H9 (cell line): ENCODE results near the gene ATRN. TPM values are rescaled to one million over a fixed set of nuclear protein-coding genes. Genes with fewer than 3 reads are reported as not detected.
A peak's percentile ranks its signal among the peaks of the same experiment; 100 is the strongest.

Experiments
- DNase-seq: peaks from one replicate; pipeline ENCODE4 v3.0.0-alpha.2; 2017
- H2AFZ ChIP-seq: one replicate; pipeline ENCODE4 v1.6.1; 2013; ENCODE audit warnings: mild to moderate bottlenecking, low read length, control low read depth, moderate library complexity
- H2AK5ac ChIP-seq: 2 replicates; pipeline ENCODE4 v1.6.1; 2013; ENCODE audit warnings: low read length, control low read depth, mixed read lengths; ENCODE audit not compliant: insufficient read length
- H2BK120ac ChIP-seq: one replicate; pipeline ENCODE4 v1.6.1; 2013; ENCODE audit warnings: low read depth, mild to moderate bottlenecking, low read length, control low read depth, inconsistent platforms; ENCODE audit not compliant: poor library complexity, severe bottlenecking
- H2BK12ac ChIP-seq: 2 replicates; pipeline ENCODE4 v1.6.1; 2013; ENCODE audit warnings: low read length, control low read depth, mixed read lengths, low read depth; ENCODE audit not compliant: insufficient read length
- H2BK15ac ChIP-seq: 2 replicates; pipeline ENCODE4 v1.6.1; 2013; ENCODE audit warnings: low read depth, low read length, control low read depth
- H2BK20ac ChIP-seq: one replicate; pipeline ENCODE4 v1.6.1; 2013; ENCODE audit warnings: low read depth, mild to moderate bottlenecking, low read length, control low read depth, inconsistent platforms; ENCODE audit not compliant: poor library complexity, severe bottlenecking
- H2BK5ac ChIP-seq: 2 replicates; pipeline ENCODE4 v1.6.1; 2013; ENCODE audit warnings: low read length, control low read depth, mixed read lengths; ENCODE audit not compliant: insufficient read length
- H3K14ac ChIP-seq: 2 replicates; pipeline ENCODE4 v1.6.1; 2013; ENCODE audit warnings: low read length, control low read depth; ENCODE audit not compliant: insufficient read depth
- H3K18ac ChIP-seq: 2 replicates; pipeline ENCODE4 v1.6.1; 2013; ENCODE audit warnings: low read depth, mild to moderate bottlenecking, mixed read lengths, low read length, control low read depth; ENCODE audit not compliant: insufficient read length
- H3K23ac ChIP-seq: 2 replicates; pipeline ENCODE4 v1.6.1; 2013; ENCODE audit warnings: low read length, control low read depth, mixed read lengths, low read depth; ENCODE audit not compliant: insufficient read length
- H3K23me2 ChIP-seq: 2 replicates; pipeline ENCODE4 v1.6.1; 2013; ENCODE audit warnings: low read depth, mild to moderate bottlenecking, mixed read lengths, low read length, control low read depth; ENCODE audit not compliant: insufficient read length, poor library complexity, severe bottlenecking
- H3K27ac ChIP-seq: 2 replicates; pipeline ENCODE4 v1.5.1; 2013; ENCODE audit warnings: low read length, control low read depth, mixed read lengths, low read depth; ENCODE audit not compliant: insufficient read length
- H3K27me3 ChIP-seq: 2 replicates; pipeline ENCODE4 v1.6.1; 2013; ENCODE audit warnings: low read length, control low read depth, inconsistent platforms; ENCODE audit not compliant: insufficient read depth
- H3K4ac ChIP-seq: 2 replicates; pipeline ENCODE4 v1.6.1; 2013; ENCODE audit warnings: low read depth, mild to moderate bottlenecking, control low read depth, inconsistent platforms, low read length, moderate library complexity
- H3K4me1 ChIP-seq: 2 replicates; pipeline ENCODE4 v1.6.1; 2013; ENCODE audit warnings: low read length, control low read depth, inconsistent platforms; ENCODE audit not compliant: insufficient read depth
- H3K4me2 ChIP-seq: 2 replicates; pipeline ENCODE4 v1.6.1; 2013; ENCODE audit warnings: low read length, control low read depth, mixed read lengths; ENCODE audit not compliant: insufficient read length, insufficient read depth
- H3K56ac ChIP-seq: 2 replicates; pipeline ENCODE4 v1.6.1; 2013; ENCODE audit warnings: low read depth, mild to moderate bottlenecking, mixed read lengths, low read length, control low read depth; ENCODE audit not compliant: insufficient read length
- H3K79me1 ChIP-seq: 2 replicates; pipeline ENCODE4 v1.6.1; 2013; ENCODE audit warnings: low read depth, mild to moderate bottlenecking, moderate library complexity, low read length, control low read depth, inconsistent platforms; ENCODE audit not compliant: insufficient read depth, poor library complexity, severe bottlenecking
- H3K79me2 ChIP-seq: 2 replicates; pipeline ENCODE4 v1.6.1; 2013; ENCODE audit warnings: low read length, control low read depth, inconsistent platforms; ENCODE audit not compliant: insufficient read depth
- H3K9ac ChIP-seq: 2 replicates; pipeline ENCODE4 v1.6.1; 2013; ENCODE audit warnings: low read length, control low read depth, mixed read lengths; ENCODE audit not compliant: insufficient read length; ENCODE audit errors: extremely low read depth
- H3K9me3 ChIP-seq: one replicate; pipeline ENCODE4 v1.6.1; 2013; ENCODE audit warnings: low read depth, low read length, inconsistent platforms; ENCODE audit not compliant: control insufficient read depth
- H3T11ph ChIP-seq: one replicate; pipeline ENCODE4 v1.6.1; 2013; ENCODE audit warnings: mild to moderate bottlenecking, low read length, control low read depth, inconsistent platforms
- H4K20me1 ChIP-seq: one replicate; pipeline ENCODE4 v1.6.1; 2013; ENCODE audit not compliant: control insufficient read depth, insufficient read length, insufficient read depth
- H4K5ac ChIP-seq: 2 replicates; pipeline ENCODE4 v1.6.1; 2013; ENCODE audit warnings: low read depth, mild to moderate bottlenecking, mixed read lengths, low read length, control low read depth; ENCODE audit not compliant: insufficient read length
- H4K8ac ChIP-seq: replicated peaks from 2 replicates; pipeline ENCODE4 v1.6.1; 2013; ENCODE audit warnings: low read length, control low read depth, mixed read lengths, low read depth; ENCODE audit not compliant: insufficient read length
- H4K91ac ChIP-seq: 2 replicates; pipeline ENCODE4 v1.6.1; 2013; ENCODE audit warnings: low read depth, mild to moderate bottlenecking, moderate library complexity, mixed read lengths, low read length, control low read depth; ENCODE audit not compliant: insufficient read length
- H3K27ac Mint-ChIP-seq, 3 experiments: 2 replicates in 2 of 3; 3 replicates in 1 of 3; pipeline ENCODE4 v1.8.0; 2020 to 2021; ENCODE audit warnings: mixed read lengths in 3 of 3, mild to moderate bottlenecking in 1 of 3, moderate library complexity in 1 of 3
- H3K27me3 Mint-ChIP-seq: 2 replicates; pipeline ENCODE4 v1.8.0; 2021; ENCODE audit warnings: low read depth, mild to moderate bottlenecking, moderate library complexity, mixed read lengths
- H3K36me3 Mint-ChIP-seq, 3 experiments: 2 replicates in 2 of 3; 3 replicates in 1 of 3; pipeline ENCODE4 v1.8.0; 2020 to 2021; ENCODE audit warnings: low read depth in 3 of 3, mixed read lengths in 3 of 3; ENCODE audit not compliant: insufficient read depth in 1 of 3
- H3K4me1 Mint-ChIP-seq, 2 experiments: 2 replicates each; pipeline ENCODE4 v1.8.0; 2020; ENCODE audit warnings: mixed read lengths in 2 of 2
- H3K4me3 Mint-ChIP-seq, 2 experiments: 2 replicates in 1 of 2; 3 replicates in 1 of 2; pipeline ENCODE4 v1.8.0; 2020 to 2021; ENCODE audit warnings: mild to moderate bottlenecking in 2 of 2, mixed read lengths in 2 of 2, moderate library complexity in 1 of 2
- H3K9me3 Mint-ChIP-seq, 2 experiments: 2 replicates in 1 of 2; 3 replicates in 1 of 2; pipeline ENCODE4 v1.8.0; 2020; ENCODE audit warnings: mild to moderate bottlenecking in 2 of 2, mixed read lengths in 2 of 2, moderate library complexity in 1 of 2
- WGBS: extraction: QIAGEN DNeasy Blood & Tissue Kit; methylation state at CpG from one replicate; pipeline ENCODE4 v1.1.7; 2013; ENCODE audit warnings: missing lambda C conversion rate, low lambda C conversion rate, mixed read lengths; ENCODE audit not compliant: insufficient read length; ENCODE audit errors: extremely low coverage; 5-methylcytosine and 5-hydroxymethylcytosine counted together
- total RNA-seq: library from RNA; stranded (reverse); gene quantifications from 2 replicates; pipeline ENCODE4 v1.2.1, GENCODE V29; 2021
- TF ChIP-seq, protein P1 (sequence below): fragments of 200-600 bp; sonication (generic); conservative IDR thresholded peaks from 3 replicates; pipeline ENCODE4 v1.8.0; 2021; ENCODE audit warnings: antibody characterized with exemption, mild to moderate bottlenecking

The ATRN gene
- total RNA-seq, 1 experiment from 2014 or later = 23.1 TPM

DNA sequence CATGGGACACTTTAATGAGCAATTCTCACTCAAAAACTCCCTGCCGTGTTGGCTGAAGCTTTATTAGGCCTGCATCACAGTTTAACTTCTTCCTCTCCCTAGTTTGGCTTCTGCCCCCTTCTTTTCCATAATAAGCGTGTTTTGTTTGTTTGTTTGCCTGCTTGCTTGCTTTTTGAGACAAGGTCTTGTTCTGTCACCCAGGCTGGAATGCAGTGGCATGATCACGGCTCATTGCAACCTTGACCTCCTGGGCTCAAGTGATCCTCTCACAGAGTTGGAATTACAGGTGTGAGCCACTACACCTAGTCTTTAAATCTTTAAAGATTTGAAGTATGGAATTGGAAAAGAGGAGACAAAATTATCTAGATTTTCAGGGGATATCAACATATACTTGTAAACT is 38.0 kb upstream of the ATRN start:
- Histone ChIP-seq H3K23me2 (no peaks in the 10 kb centered on the region), H3K56ac (no peak overlapping the region), H4K20me1 (no peaks in the 10 kb centered on the region), H4K8ac (no peak overlapping the region), H3K9ac (no peak overlapping the region), H2AK5ac (no peak overlapping the region), H4K5ac (no peak overlapping the region), H3K27me3 (no peaks in the 10 kb centered on the region), H2BK15ac (no peak overlapping the region), H2BK120ac (no peak overlapping the region), H4K91ac (no peak overlapping the region), H3K27ac (no peak overlapping the region), H3K4me2 (no peak overlapping the region), H3K9me3 (no peaks in the 10 kb centered on the region), H3K14ac (no peak overlapping the region), H3K23ac (no peak overlapping the region), H3K18ac (no peak overlapping the region), H2BK12ac (no peak overlapping the region), H3K79me2 (no peaks in the 10 kb centered on the region), H3K4ac (no peak overlapping the region), H3T11ph (no peak overlapping the region), H2BK20ac (no peak overlapping the region), H2AFZ (no peak overlapping the region), H3K79me1 (no peaks in the 10 kb centered on the region), H2BK5ac (no peak overlapping the region), H3K4me1 (no peaks in the 10 kb centered on the region)
- H3K4me3 Mint-ChIP-seq = no peak overlapping the region
- no peaks in the 10 kb centered on the region for H3K36me3 Mint-ChIP-seq
- H3K27me3 Mint-ChIP-seq = no peaks in the 10 kb centered on the region
- H3K9me3 Mint-ChIP-seq = no peaks in the 10 kb centered on the region
- TF ChIP-seq, protein P1, sequence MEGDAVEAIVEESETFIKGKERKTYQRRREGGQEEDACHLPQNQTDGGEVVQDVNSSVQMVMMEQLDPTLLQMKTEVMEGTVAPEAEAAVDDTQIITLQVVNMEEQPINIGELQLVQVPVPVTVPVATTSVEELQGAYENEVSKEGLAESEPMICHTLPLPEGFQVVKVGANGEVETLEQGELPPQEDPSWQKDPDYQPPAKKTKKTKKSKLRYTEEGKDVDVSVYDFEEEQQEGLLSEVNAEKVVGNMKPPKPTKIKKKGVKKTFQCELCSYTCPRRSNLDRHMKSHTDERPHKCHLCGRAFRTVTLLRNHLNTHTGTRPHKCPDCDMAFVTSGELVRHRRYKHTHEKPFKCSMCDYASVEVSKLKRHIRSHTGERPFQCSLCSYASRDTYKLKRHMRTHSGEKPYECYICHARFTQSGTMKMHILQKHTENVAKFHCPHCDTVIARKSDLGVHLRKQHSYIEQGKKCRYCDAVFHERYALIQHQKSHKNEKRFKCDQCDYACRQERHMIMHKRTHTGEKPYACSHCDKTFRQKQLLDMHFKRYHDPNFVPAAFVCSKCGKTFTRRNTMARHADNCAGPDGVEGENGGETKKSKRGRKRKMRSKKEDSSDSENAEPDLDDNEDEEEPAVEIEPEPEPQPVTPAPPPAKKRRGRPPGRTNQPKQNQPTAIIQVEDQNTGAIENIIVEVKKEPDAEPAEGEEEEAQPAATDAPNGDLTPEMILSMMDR = no peak
- peaks cover 4 to 6% of the 10 kb centered on the region in 2 experiments; a peak in 3 of 4 replicates for H3K4me1 Mint-ChIP-seq
- DNase-seq = no peak
- WGBS = no CpG with 5 or more reads among the region's 3 CpGs
- peak overlapping the region in 1 of 3 experiments; percentile 0; a peak in 1 of 7 replicates for H3K27ac Mint-ChIP-seq
